Cardiac fibroblast (primary cell): Measurements from ENCODE around the gene RFX3.
"Not testable (repeated sequence)": the region's sequence is repeated elsewhere in the genome, so short reads cannot be mapped to it uniquely, and the experiment has no call there.

Experiments used
- DNase-seq, 2 donors: peaks; one replicate each; pipeline versions ENCODE4 v3.0.0 to v3.0.0-alpha.2; 2010; ENCODE audit warnings: low read depth in 2 of 2
- H3K4me3 ChIP-seq, 2 donors: replicated peaks in 1 of 2; 1 replicate in 1 of 2; 2 replicates in 1 of 2; pipeline ENCODE4 v1.5.1; 2011; ENCODE audit warnings: low read depth in 2 of 2, low read length in 2 of 2, mild to moderate bottlenecking in 2 of 2, moderate library complexity in 1 of 2
- TF ChIP-seq, protein P1 (sequence below): IDR thresholded peaks from one replicate; pipeline ENCODE4 v1.5.1; 2011; ENCODE audit warnings: low read depth, mild to moderate bottlenecking, low read length, inconsistent platforms

RFX3 gene

GRCh38 chr9:3308609-3309008 lies 217.2 kb downstream of the RFX3 start:
- no peak overlapping the region for H3K4me3 ChIP-seq
- TF ChIP-seq, protein P1, sequence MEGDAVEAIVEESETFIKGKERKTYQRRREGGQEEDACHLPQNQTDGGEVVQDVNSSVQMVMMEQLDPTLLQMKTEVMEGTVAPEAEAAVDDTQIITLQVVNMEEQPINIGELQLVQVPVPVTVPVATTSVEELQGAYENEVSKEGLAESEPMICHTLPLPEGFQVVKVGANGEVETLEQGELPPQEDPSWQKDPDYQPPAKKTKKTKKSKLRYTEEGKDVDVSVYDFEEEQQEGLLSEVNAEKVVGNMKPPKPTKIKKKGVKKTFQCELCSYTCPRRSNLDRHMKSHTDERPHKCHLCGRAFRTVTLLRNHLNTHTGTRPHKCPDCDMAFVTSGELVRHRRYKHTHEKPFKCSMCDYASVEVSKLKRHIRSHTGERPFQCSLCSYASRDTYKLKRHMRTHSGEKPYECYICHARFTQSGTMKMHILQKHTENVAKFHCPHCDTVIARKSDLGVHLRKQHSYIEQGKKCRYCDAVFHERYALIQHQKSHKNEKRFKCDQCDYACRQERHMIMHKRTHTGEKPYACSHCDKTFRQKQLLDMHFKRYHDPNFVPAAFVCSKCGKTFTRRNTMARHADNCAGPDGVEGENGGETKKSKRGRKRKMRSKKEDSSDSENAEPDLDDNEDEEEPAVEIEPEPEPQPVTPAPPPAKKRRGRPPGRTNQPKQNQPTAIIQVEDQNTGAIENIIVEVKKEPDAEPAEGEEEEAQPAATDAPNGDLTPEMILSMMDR, result no peak
- peak in 1 of 2 donors; percentile 1 for DNase-seq

DNA sequence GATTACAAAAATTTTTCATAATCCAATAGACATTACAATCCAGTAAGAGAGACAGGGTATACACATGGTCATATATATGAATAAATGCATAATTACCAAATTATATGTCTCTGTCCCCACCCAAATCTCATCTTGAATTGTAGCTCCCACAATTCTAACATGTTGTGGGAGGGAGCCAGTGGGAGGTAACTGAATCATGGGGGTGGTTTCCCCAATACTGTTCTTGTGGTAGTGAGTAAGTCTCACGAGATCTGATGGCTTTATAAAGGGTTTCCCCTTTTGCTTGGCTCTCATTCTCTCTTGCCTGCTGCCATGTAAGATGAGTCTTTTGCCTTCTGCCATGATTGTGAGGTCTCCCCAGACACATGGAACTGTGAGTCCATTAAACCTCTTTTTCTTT lies 221.4 kb downstream of the RFX3 start:
- not testable (repeated sequence) for H3K4me3 ChIP-seq, DNase-seq

GRCh38 chr9:3299872-3300271 lies 225.9 kb downstream of the RFX3 start:
- DNase-seq, result peak in 1 of 2 donors; percentile 9

GRCh38 chr9:3296536-3296935 lies 229.3 kb downstream of the RFX3 start:
- TF ChIP-seq, protein P1, result no peak
- H3K4me3 ChIP-seq, result no peak overlapping the region
- no peak for DNase-seq

More at GRCh38 chr9:3299872-3300271, 225.9 kb downstream of the RFX3 start:
- TF ChIP-seq, protein P1, result no peak
- H3K4me3 ChIP-seq, result no peak overlapping the region

GRCh38 chr9:3292311-3292710 lies 233.5 kb downstream of the RFX3 start:
- no peak overlapping the region for H3K4me3 ChIP-seq
- peak in 1 of 2 donors; percentile 8 for DNase-seq
- TF ChIP-seq, protein P1, result no peak

DNA sequence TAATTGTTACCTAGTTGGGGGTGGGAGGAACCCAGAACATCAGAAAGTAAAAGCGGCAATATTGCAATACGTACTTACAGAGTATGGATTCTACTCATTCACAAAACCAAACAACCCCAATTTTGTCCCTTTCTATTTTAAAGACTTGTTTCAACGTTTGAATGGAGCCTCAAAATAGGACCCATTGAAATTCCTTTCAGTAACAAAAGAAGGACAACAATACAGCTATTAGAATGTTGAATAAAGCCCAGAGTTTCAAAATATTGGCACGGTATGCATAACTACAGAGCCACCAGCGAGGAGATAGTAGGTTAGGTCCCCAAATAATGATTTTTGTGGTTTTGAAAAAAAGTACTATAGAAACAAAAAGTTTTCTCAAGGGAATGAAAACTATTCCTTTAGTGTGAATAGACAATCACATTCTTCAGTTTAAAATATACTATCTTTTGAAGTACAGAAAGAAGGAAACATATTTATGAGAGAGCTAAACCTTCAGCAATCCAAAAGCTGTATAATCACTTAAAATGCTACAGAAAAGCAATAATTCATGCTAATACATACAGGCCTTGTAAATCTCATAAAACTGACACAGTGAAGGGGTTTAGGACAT lies 235.5 kb downstream of the RFX3 start:
- no peak overlapping the region for H3K4me3 ChIP-seq
- TF ChIP-seq, protein P1, result no peak
- DNase-seq, result no peak

DNA sequence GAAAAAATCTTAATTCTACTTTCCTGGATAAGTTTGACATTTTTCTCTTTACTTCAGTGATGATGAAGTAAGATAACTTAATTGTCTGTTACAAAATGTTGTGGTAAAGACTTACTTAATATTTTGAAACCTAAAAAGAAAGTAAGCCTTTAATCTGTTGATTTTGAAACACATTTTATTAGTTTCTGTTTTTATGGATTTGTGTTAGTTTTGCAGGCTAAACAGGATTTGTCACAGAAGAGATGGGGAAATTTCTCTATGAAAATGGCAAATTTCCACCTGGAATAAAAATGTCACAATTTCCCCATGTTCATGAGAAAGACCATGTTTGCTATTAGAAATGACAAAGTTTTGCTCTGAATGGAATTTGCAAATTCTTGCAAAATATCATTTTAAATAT lies 237.1 kb downstream of the RFX3 start:
- no peak overlapping the region for H3K4me3 ChIP-seq
- no peak for DNase-seq
- TF ChIP-seq, protein P1, result no peak
